Cardiac septum (tissue), 1 donor: ENCODE measurements around the gene SSR1. TPM values are rescaled to one million over a fixed set of nuclear protein-coding genes. Genes with fewer than 3 reads are reported as not detected.
"Not testable (repeated sequence)": the region's sequence is repeated elsewhere in the genome, so short reads cannot be mapped to it uniquely, and the experiment has no call there.

ENCODE experiments used
- DNase-seq: peaks from one replicate; pipeline ENCODE4 v3.0.0-alpha.2; 2020; ENCODE audit warnings: low spot score
- intact Hi-C: fragments of 100-400 bp; cut with DNase I; formaldehyde crosslinking; loops from one replicate; pipeline ENCODE4 v1.14.0; 2022
- long read RNA-seq: library from polyadenylated mRNA; unstranded; transcript quantifications from one replicate; pipeline ENCODE4 v2.0.0, GENCODE V29; 2021
- total RNA-seq: library from RNA; stranded (reverse); fragmentation: NEBNext Ultra II Directional; extraction: Animal tissue kit (Norgen Biotek cat#: 25700); gene quantifications from one replicate; pipeline ENCODE4 v1.2.1, GENCODE V29; 2021
- donor health status: DM: no; HTN: no; CAD: no.

The SSR1 gene
- 61.8 TPM for total RNA-seq
- long read RNA-seq, full-length matches to known transcripts = 62 of 80 reads
- long read RNA-seq, partial matches to known transcripts = 0 of 80 reads
- long read RNA-seq, other reads (novel, unspliced or antisense) = 18 of 80 reads

DNA sequence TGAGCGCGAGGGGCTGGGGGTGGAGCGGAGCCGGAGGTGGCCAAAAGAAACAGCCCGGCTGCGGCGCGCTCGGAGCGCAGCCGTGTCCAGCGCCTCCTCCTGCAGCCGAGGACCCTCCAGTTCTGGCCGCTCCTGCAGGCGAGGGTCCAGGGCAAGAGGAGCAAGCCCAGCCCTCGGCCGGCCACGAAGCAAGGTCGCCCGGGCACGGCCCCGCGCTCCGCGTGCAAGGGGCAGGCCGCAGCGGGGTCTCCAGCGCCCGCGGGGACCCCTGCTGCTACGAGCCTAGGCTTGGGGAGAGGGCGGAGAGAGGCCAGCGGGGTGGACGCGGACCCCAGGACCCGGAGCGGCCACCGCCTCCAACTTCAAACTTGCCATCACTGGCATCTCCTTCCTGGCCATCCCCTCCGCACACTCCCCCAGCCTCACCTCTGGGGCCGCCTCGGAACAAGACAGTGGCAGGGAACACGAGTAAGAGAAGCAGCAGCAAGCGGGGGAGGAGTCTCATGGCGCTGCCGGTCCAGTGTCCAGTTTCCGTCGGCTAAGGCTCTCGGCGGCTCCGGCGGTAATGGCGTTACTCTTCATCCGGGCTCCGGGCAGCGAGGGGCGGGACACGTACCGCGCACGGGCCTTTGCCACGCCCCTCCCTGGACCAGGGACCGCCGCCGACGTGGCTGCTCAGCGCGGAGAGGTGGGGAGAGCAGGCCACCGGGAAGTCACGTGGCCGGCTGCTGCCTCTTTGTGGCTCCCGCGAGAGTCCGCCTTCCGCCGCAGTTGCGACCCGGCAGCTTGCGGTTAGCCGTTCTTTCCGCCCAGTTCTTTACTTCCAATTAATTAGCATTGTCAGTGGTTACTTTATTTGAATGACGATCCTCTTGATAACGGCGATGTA, at the start of gene SSR1:
Gene SSR1, minus strand, starts transcription at position 584 of the 889 bp plus-strand sequence. Its CDS starts 79 bp downstream, at position 505.
- intact Hi-C loops = loop anchor here (1.0 to 2.0 kb wide), 2 partner anchors 76 to 278 kb away; partner anchors contain the start of genes CAGE1, RIOK1 and SNRNP48

DNA sequence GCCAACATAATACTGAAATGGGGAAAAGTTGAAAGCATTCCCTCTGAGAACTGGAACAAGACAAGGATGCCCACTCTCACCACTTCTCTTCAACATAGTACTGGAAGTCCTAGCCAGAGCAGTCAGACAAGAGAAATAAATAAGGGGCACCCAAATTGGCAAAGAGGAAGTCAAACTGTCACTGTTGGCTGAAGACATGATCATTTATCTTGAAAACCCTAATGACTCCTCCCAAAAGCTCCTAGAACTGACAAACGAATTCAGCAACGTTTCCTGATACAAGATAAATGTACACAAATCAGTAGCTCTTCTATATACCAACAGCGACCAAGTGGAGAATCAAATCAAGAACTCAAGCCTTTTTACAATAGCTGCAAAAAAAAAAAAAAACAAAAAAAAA, 38.9 kb upstream of the SSR1 start:
- intact Hi-C loops, DNase-seq: not testable (repeated sequence)

More for the DNA sequence above, at the start of gene SSR1:
- peak; percentile 99 for DNase-seq

GRCh38 chr6:7350591-7350990, 37.6 kb upstream of the SSR1 start:
- intact Hi-C loops, DNase-seq: not testable (repeated sequence)

DNA sequence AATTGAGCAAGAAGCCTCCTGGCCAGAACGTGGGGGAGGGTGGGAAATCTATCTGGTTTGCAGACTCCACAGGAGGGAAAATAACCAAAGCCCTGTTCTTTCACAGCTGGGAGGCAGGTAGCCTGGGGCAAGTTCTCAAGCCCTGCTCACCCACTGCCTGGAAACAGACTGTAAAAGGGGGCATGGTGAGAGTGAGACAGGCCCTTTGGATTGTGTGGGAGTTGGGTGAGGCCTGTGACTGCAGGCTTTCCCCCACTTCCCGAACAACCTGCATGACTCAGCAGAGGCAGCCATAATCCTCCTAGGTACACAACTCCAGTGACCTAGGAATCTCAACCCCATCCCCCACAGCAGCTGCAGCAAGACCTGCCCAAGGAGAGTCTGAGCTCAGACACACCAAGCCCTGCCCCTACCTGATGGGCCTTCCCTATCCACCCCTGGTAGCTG, 34.6 kb upstream of the SSR1 start:
- not testable (repeated sequence) for DNase-seq

GRCh38 chr6:7344773-7345450, 31.9 kb upstream of the SSR1 start:
- DNase-seq, intact Hi-C loops: not testable (repeated sequence)

More for the DNA sequence above, 34.6 kb upstream of the SSR1 start:
- intact Hi-C loops = not testable (repeated sequence)

DNA sequence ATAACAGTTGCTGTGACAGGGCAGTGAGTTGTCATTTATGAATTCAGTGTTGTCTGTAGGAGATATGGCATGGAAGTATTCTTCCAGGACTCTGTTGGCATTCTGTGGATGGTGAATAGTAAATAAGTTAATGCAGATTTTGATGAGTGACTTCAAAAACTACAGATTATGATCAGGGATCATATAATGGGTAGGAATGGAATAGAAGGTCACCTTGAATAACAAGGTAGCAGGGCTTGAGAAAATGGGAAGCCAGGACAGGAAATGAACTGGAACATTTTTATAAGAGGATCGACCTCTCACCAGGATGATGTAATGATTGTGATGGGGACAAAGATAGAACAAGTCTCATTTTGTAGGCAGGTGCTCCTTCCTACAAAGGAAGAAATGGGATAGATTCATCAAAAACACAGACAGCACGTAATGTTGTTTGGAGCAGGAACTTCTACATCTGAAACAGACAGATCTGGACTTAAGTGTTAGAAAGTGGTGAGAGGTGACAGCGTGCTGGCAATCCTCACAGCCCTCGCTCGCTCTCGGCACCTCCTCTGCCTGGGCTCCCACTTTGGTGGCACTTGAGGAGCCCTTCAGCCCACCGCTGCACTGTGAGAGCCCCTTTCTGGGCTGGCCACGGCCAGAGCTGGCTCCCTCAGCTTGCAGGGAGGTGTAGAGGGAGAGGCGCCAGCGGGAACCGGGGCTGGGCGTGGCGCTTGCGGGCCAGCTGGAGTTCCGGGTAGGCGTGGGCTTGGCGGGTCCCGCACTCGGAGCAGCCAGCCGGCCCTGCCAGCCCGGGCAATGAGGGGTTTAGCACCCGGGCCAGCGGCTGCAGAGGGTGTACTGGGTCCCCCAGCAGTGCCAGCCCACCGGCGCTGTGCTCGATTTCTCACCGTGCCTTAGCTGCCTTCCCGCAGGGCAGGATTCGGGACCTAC, 30.8 kb upstream of the SSR1 start:
- intact Hi-C loops = no loop called here
- no peak for DNase-seq

DNA sequence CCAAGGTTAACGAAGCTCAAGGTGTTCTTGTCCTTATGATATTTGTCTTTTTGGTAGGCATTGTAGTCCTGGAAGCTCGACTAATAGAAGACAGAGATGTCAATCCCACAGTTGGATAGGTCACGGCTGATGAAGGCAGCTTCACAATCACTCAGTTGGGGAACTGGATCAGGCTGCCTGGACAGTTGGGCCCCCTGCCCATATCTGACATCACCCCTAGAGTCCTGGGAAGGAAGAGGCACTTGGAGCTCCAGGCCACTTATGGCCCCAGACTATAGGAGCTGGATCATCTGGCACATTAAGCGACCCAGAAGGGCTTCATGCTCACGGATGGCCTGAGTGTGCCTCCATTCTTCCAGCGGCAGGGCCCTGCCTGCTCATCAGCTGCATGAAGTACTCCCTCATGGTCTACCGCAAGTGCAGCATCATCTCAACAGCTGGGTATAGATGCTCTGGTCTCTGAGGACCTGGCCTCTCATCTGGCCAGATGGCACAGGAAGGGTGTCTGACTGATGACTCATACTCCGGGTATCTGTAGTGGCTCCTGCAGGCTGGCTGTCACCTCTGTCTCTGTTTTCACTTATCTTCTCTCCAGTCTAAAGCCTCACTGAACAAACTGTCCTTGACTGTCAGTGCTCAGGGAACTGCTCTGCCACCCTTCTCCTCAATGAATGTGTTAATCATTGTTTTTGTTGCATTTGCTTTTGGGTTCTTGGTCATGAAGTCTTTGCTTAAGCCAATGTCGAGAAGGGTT, 29.2 kb upstream of the SSR1 start:
- DNase-seq = no peak

GRCh38 chr6:7341271-7341670, 28.3 kb upstream of the SSR1 start:
- intact Hi-C loops = no loop called here
- DNase-seq = no peak

More for the DNA sequence above, 29.2 kb upstream of the SSR1 start:
- intact Hi-C loops = no loop called here

DNA sequence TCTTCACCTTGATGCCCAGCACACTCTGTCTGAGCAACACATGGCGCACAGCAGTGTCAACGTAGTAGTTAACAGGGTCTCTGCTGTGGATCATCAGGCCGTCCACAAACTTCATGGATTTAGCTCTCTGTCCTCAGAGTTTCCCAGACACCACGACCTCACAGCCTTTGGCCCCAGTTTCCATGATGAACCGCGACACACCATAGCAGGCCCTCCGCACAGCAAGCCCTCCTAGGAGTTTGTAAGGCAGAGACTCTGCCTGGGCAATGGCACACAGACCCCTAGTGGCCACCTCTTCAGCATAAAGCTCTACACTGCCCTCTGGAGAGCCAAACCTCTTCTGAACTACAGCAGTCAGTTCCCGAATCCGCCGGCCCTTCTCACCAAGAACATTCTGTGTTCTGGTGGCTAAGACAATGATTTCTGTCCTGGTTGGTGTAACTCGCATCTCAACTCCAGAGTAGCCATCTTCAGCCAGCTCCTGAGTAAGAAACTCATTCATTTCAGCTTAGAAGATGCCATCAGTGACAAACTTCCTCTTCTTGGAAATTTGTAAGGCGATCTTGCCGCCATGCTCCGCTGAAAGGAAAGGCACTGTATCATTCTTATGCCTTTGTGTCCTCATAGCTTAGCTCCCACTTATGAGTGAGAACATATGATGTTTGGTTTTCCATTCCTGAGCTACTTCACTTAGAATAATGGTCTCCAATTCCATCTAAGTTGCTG, 26.2 kb upstream of the SSR1 start:
- DNase-seq, intact Hi-C loops: not testable (repeated sequence)

GRCh38 chr6:7338031-7338430, 25.0 kb upstream of the SSR1 start:
- no peak for DNase-seq
- intact Hi-C loops = no loop called here

- intact Hi-C loops = no loop called here
- DNase-seq = no peak
These were observed 22.5 kb upstream of the SSR1 start for GRCh38 chr6:7335519-7335918.

DNA sequence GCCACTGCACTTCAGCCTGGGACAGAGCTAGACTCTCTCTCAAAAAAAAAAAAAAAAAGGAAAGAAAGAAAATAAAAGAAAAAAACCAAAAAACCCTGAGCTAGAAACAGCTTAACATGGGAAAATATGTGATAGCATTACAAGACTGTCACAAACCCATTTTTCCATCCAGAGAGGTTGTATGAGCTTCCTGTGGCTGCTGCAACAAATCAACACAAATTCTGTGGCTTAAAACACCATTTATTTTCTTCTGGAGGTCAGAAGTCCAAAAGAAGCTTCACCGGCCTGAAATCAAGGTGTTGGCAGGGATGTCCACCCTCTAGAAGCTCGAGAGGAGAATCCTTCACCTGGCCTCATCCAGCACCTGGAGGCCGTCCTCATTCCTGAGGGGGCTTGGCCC, 21.7 kb upstream of the SSR1 start:
- intact Hi-C loops = no loop called here
- no peak for DNase-seq

GRCh38 chr6:7332090-7332745, 19.2 kb upstream of the SSR1 start:
- intact Hi-C loops = no loop called here
- DNase-seq = no peak

- intact Hi-C loops = no loop called here
- DNase-seq = no peak
These were observed 18.5 kb upstream of the SSR1 start for GRCh38 chr6:7331452-7331851.

GRCh38 chr6:7328243-7328642, 15.2 kb upstream of the SSR1 start:
- intact Hi-C loops = no loop called here
- no peak for DNase-seq

- no peak for DNase-seq
- intact Hi-C loops = no loop called here
These were observed 12.8 kb upstream of the SSR1 start for GRCh38 chr6:7325750-7326149.

DNA sequence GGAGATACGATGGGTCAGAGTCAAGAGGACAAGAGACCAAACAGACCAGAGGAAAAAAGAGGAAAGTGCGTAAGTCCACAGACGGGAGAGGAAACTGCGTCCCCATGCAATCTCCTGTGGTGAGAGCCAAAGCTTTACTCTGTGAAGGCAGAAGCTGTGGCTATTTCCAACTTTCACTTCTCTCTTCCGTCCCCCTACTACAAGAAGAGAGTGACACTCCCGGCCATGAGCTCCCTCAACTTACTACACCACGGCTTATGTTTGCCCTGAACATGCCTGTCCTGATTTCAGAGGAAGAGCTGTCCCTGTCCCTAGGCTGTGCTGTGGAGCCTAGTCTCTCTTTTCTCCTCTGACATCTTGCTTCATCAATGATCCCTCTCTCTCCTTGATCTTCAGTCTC, 11.5 kb upstream of the SSR1 start:
- no peak for DNase-seq
- intact Hi-C loops = no loop called here
